Dendritic cell treated with granulocyte-macrophage colony-stimulating factor and Interleukin-4, amounts not matched to agents 40 ng/mL and 50 ng/mL, for 4 days (primary cell): ENCODE results near the gene LCE3C.

ENCODE experiments used
- H3K27ac Mint-ChIP-seq: one replicate; pipeline ENCODE4 v1.8.0; 2022; ENCODE audit warnings: mild to moderate bottlenecking, mixed read lengths
- H3K27me3 Mint-ChIP-seq: one replicate; pipeline ENCODE4 v1.8.0; 2022; ENCODE audit warnings: mild to moderate bottlenecking, mixed read lengths
- H3K36me3 Mint-ChIP-seq: one replicate; pipeline ENCODE4 v1.8.0; 2022; ENCODE audit warnings: low read depth, mixed read lengths
- H3K4me1 Mint-ChIP-seq: one replicate; pipeline ENCODE4 v1.8.0; 2022; ENCODE audit warnings: low read depth, mixed read lengths
- H3K4me3 Mint-ChIP-seq: one replicate; pipeline ENCODE4 v1.8.0; 2022; ENCODE audit warnings: mild to moderate bottlenecking, moderate library complexity, mixed read lengths
- H3K9me3 Mint-ChIP-seq: one replicate; pipeline ENCODE4 v1.8.0; 2022; ENCODE audit warnings: mixed read lengths
- intact Hi-C: fragments of 100-400 bp; cut with micrococcal nuclease; formaldehyde crosslinking; loops from one replicate; pipeline ENCODE4 v1.15.0; 2022

Gene LCE3C

GRCh38 chr1:152626744-152627143 is 26.7 kb downstream of the LCE3C start:
- no peak overlapping the region for H3K4me3 Mint-ChIP-seq
- H3K27me3 Mint-ChIP-seq = peaks cover 17% of the 10 kb centered on the region
- intact Hi-C loops = no loop called here
- H3K9me3 Mint-ChIP-seq = no peaks in the 10 kb centered on the region
- no peak overlapping the region for H3K27ac Mint-ChIP-seq
- no peaks in the 10 kb centered on the region for H3K36me3 Mint-ChIP-seq
- peaks cover 7% of the 10 kb centered on the region for H3K4me1 Mint-ChIP-seq

DNA sequence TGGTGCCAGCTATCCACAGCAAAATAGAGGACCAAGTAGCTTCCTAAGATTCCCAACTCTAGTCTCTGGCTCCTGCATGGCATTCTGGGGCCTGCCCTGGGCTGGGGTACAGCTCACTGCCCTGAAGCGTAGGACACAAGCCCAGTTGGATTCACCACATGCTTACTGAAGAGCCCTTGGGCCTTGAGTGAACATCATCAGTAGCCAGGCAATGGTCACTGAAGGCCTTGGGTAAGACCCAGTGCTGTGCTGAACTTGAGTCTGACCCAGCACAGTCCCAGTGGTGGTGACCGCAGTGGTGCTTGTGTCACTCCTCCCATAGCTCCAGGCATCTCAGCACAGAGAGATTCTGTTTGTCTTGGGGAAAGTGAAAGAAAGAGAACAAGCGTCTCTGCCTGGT is 30.6 kb downstream of the LCE3C start:
- peaks cover 2% of the 10 kb centered on the region for H3K27me3 Mint-ChIP-seq
- no peaks in the 10 kb centered on the region for H3K9me3 Mint-ChIP-seq
- intact Hi-C loops = no loop called here
- H3K4me1 Mint-ChIP-seq = no peaks in the 10 kb centered on the region
- no peak overlapping the region for H3K27ac Mint-ChIP-seq
- H3K4me3 Mint-ChIP-seq = no peak overlapping the region
- no peaks in the 10 kb centered on the region for H3K36me3 Mint-ChIP-seq

DNA sequence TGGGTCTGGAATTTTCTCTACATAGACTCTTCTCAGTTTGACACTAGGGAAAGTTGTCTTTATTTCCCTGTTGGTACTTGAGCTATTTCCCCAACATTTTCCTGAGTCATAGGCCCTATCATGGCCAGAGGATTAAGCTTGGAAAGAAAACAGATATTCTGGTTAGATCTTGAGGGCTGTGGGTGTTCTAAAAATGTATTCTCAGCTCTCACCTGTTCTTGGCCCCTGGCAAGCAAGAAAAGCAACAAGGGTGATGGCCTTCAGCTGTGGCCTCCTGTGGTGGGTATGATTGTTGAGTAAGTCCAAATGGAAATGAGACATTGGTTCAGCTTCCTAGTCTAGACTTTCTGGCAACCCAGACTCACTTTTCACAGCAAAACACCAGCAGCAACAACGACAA is 40.3 kb downstream of the LCE3C start:
- intact Hi-C loops = no loop called here
- no peak overlapping the region for H3K27ac Mint-ChIP-seq
- H3K9me3 Mint-ChIP-seq = no peaks in the 10 kb centered on the region
- H3K4me3 Mint-ChIP-seq = no peak overlapping the region
- no peaks in the 10 kb centered on the region for H3K36me3 Mint-ChIP-seq
- peaks cover 9% of the 10 kb centered on the region for H3K27me3 Mint-ChIP-seq
- no peaks in the 10 kb centered on the region for H3K4me1 Mint-ChIP-seq

DNA sequence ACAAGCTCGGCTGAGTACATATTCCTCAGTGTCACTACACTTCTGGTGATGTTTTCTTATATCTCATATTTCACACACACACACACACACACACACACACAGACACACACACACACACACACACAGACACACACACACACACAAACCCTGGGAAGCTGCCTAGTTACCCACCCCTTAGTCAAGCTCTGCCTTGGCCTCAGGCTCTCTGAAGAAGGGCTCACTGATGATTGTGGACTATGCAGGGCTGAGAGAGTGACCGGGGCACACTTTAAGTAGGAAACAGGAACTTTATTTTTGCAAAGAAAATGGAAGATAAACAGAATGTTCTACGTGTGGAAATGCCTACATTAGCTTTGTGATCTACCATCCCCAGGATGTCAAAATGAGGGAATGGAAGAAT is 43.9 kb downstream of the LCE3C start:
- H3K4me1 Mint-ChIP-seq = no peaks in the 10 kb centered on the region
- no peaks in the 10 kb centered on the region for H3K9me3 Mint-ChIP-seq
- intact Hi-C loops = no loop called here
- H3K27me3 Mint-ChIP-seq = peaks cover 5% of the 10 kb centered on the region
- H3K36me3 Mint-ChIP-seq = no peaks in the 10 kb centered on the region
- H3K4me3 Mint-ChIP-seq = no peak overlapping the region
- H3K27ac Mint-ChIP-seq = no peak overlapping the region

GRCh38 chr1:152645146-152645545 is 45.1 kb downstream of the LCE3C start:
- Mint-ChIP-seq H3K27ac (no peak overlapping the region), H3K36me3 (no peaks in the 10 kb centered on the region), H3K4me1 (no peaks in the 10 kb centered on the region), H3K4me3 (no peak overlapping the region), H3K9me3 (no peaks in the 10 kb centered on the region), H3K27me3 (peaks cover 6% of the 10 kb centered on the region)
- intact Hi-C loops = no loop called here

GRCh38 chr1:152646656-152647055 is 46.6 kb downstream of the LCE3C start:
- no peak overlapping the region for H3K27ac Mint-ChIP-seq
- intact Hi-C loops = no loop called here
- no peaks in the 10 kb centered on the region for H3K9me3 Mint-ChIP-seq
- H3K27me3 Mint-ChIP-seq = peaks cover 8% of the 10 kb centered on the region
- H3K4me3 Mint-ChIP-seq = no peak overlapping the region
- H3K4me1 Mint-ChIP-seq = no peaks in the 10 kb centered on the region
- no peaks in the 10 kb centered on the region for H3K36me3 Mint-ChIP-seq
